ENCODE data around the gene TPGS2. TPM values are rescaled to one million over a fixed set of nuclear protein-coding genes. Genes with fewer than 3 reads are reported as not detected.

The TPGS2 gene
- total RNA-seq, 4 donors from 2014 or later: 59.5 to 84.2 (median 75.9) TPM

DNA sequence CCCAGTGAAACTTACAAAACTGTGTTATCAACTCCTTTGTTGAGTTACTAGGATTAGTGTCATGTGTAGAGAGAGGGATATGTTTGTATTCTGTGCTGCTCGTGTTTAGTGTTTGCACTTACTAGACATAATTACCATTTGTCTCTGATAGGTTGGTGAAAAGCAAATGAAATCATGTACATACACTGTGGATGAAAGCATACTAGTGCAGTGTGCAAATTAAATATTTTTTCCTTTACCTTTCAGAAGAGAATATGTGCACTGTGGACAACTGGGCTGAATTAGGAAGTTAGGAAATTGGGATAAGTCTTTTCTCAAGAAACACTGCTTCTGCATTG is 1.3 kb upstream of the TPGS2 start:
- intact Hi-C loops (cut with DNase I; ENCODE audit: low total_unique reads): no loop called here
- TF ChIP-seq, protein P1, sequence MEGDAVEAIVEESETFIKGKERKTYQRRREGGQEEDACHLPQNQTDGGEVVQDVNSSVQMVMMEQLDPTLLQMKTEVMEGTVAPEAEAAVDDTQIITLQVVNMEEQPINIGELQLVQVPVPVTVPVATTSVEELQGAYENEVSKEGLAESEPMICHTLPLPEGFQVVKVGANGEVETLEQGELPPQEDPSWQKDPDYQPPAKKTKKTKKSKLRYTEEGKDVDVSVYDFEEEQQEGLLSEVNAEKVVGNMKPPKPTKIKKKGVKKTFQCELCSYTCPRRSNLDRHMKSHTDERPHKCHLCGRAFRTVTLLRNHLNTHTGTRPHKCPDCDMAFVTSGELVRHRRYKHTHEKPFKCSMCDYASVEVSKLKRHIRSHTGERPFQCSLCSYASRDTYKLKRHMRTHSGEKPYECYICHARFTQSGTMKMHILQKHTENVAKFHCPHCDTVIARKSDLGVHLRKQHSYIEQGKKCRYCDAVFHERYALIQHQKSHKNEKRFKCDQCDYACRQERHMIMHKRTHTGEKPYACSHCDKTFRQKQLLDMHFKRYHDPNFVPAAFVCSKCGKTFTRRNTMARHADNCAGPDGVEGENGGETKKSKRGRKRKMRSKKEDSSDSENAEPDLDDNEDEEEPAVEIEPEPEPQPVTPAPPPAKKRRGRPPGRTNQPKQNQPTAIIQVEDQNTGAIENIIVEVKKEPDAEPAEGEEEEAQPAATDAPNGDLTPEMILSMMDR (IDR thresholded peaks at IDR 0.05): no peak
- TF ChIP-seq POLR2A (IDR thresholded peaks at IDR 0.05): no peak
- no peak for DNase-seq (ENCODE audit: low spot score in 2 of 2)
- no peak overlapping the region for H3K4me3 ChIP-seq (ENCODE audit: low read depth, poor library complexity, severe bottlenecking)
- WGBS, 2 donors: 30 to 44% methylated on average over 1 of the region's 1 CpG

DNA sequence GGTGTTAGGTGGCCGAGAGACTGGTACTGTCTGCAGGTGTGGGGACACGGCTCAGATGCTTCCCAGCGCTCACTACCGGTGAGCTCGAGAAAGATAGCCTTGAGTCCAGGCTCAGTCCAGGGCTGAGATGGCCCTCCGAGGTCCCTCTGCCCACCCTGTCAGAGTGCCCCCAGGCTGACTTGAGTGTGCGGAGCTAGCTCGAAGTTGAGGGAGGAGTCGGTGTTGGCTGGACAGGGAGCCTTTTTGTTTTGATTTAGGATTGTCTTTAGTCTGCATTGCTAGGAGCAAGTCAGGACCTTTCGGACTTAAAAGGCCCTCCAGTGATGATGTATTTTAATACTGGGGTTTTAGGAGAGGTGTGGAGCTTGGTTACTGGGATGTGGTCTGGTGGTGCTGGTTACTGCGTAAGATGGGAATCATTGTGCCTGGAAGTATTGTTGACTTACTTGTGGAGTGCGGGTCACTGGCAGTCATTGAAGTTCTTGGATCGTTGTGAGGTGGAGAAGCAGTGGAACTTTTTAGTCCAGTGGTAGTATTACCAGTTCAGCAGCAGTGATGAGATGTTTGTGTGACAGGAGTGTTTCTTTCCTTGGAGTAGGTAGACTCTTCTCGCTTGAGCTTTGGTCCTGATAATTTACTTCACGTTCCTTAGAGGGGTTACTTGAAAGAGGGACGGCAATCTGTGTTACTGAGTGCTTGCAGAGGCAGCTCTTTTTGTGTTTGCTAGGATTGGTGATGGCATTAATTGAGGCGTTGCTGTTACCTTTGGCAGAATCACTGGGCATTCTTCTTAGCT is 758 bp upstream of the TPGS2 start:
- TF ChIP-seq, protein P1 (IDR thresholded peaks at IDR 0.05): no peak
- no peak for TF ChIP-seq POLR2A (IDR thresholded peaks at IDR 0.05)
- DNase-seq (ENCODE audit: low spot score in 2 of 2): peak; percentile 18 to 86
- WGBS, 2 donors: 7 to 9% methylated on average over 17 of the region's 17 CpGs
- peak overlapping the region; percentile 76 for H3K4me3 ChIP-seq (ENCODE audit: low read depth, poor library complexity, severe bottlenecking)
- intact Hi-C loops (cut with DNase I; ENCODE audit: low total_unique reads): no loop called here

DNA sequence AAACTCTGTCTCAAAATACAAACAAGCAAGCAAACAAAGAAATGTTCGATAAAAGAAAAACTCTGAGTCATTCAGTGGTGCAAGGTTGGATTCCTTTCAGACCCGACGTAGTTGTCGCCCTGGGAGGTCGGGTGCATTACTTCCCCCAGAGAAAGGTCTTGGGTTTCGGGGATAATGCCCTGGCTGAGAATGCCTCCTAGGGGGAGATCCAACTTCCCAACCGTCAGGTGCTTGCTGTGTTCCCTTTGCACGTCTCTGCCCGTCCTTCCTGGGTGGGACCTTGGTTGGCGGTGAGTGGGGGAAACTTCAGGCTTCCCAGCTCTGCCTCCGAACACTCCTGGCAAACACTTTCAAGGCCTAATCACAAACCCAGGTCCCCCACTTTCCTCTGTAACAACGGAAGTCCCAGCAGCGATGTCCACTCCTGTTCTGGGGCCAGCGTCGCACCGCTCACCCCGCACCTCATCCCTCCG is 609 bp downstream of the TPGS2 start:
- peak; percentile 35 to 85 for DNase-seq (ENCODE audit: low spot score in 2 of 2)
- peak overlapping the region; percentile 76 for H3K4me3 ChIP-seq (ENCODE audit: low read depth, poor library complexity, severe bottlenecking)
- WGBS, 2 donors: 1 to 2% methylated on average over 17 to 18 of the region's 18 CpGs
- intact Hi-C loops (cut with DNase I; ENCODE audit: low total_unique reads): no loop called here
- TF ChIP-seq, protein P1 (IDR thresholded peaks at IDR 0.05): no peak
- no peak for TF ChIP-seq POLR2A (IDR thresholded peaks at IDR 0.05)

DNA sequence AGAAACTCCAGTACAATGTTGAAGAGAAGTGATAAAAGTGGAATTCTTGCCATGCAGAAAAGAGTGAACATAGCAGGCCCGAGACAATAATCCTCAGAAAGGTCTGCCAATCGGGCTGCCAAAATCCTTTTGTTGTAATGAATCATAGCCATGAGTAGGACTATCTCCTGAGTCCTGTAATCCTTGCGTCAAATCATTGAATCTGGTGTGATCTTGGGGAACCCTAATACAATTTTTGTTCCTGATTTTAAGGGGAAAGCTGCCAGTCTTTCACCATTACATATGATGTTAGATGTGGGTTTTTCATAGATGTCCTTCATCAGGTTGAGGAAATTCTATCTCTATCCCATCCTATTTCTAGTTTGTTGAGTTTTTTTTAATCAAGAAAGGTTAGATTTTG is 2.2 kb downstream of the TPGS2 start:
- intact Hi-C loops (cut with DNase I; ENCODE audit: low total_unique reads): no loop called here
- no peak for DNase-seq (ENCODE audit: low spot score in 2 of 2)
- no peak for TF ChIP-seq POLR2A (IDR thresholded peaks at IDR 0.05)
- TF ChIP-seq, protein P1 (IDR thresholded peaks at IDR 0.05): no peak
- WGBS, 2 donors: 83 to 88% methylated on average over 3 of the region's 3 CpGs
- no peak overlapping the region for H3K4me3 ChIP-seq (ENCODE audit: low read depth, poor library complexity, severe bottlenecking)

DNA sequence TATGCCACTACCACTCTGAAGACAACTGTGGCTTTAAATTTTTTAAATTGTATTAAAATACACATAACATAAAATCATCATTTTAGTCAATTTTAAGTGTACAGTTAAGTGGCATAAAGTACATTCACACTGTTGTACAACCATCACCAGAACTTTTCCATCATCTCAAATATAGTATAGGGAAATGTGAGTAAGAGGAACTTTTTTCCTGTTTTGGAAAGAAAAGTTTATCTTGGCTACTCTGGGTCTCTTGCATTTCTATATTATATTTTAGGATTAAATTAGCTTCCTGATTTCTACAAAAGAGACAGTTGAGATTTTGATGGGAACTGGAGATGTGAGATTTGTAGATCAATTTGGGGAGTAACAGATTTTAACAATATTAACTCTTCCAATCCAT is 3.3 kb downstream of the TPGS2 start:
- intact Hi-C loops (cut with DNase I; ENCODE audit: low total_unique reads): no loop called here
- DNase-seq (ENCODE audit: low spot score in 2 of 2): no peak
- H3K4me3 ChIP-seq (ENCODE audit: low read depth, poor library complexity, severe bottlenecking): no peak overlapping the region
- TF ChIP-seq POLR2A (IDR thresholded peaks at IDR 0.05): no peak
- TF ChIP-seq, protein P1 (IDR thresholded peaks at IDR 0.05): no peak

DNA sequence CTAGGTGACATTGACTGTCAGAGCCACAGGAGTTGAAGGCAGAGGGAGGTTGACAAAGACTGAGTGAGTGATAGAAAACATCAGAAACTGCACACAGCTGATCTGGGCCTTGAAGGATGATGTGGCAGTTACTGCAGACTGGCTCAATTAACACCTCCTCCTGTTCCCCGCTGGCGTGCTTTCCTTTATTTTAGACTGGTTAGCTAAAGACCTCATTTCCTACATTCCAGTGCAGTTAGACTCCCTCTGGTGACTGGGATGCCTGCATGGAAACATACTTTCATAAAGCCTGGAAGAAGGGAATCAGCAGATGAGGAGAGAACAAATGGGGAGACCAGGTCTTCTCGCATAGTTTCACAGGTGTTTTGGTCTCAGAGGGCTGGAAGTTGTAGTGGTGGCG is 7.1 kb downstream of the TPGS2 start:
- no peak for DNase-seq (ENCODE audit: low spot score in 2 of 2)
- TF ChIP-seq, protein P1 (IDR thresholded peaks at IDR 0.05): no peak
- TF ChIP-seq POLR2A (IDR thresholded peaks at IDR 0.05): no peak
- no peak overlapping the region for H3K4me3 ChIP-seq (ENCODE audit: low read depth, poor library complexity, severe bottlenecking)
- intact Hi-C loops (cut with DNase I; ENCODE audit: low total_unique reads): no loop called here
- 95 to 97% methylated on average over 4 of the region's 4 CpGs for WGBS, 2 donors
